Stimulated activated CD4-positive, alpha-beta T cell treated with anti-CD3 and anti-CD28 coated beads, Interleukin-2, amount 100 ng/mL, for 24 hours (primary cell): ENCODE results near the gene SOBP.

ENCODE experiments used
- DNase-seq, 2 donors: peaks; one replicate each; pipeline ENCODE4 v3.0.0-alpha.2; 2020

Gene SOBP

GRCh38 chr6:107644513-107644912 is 154.6 kb downstream of the SOBP start:
- no peak for DNase-seq

- DNase-seq = no peak
Observed at GRCh38 chr6:107645740-107646139, 155.8 kb downstream of the SOBP start.

GRCh38 chr6:107646176-107646575 is 156.3 kb downstream of the SOBP start:
- no peak for DNase-seq

- DNase-seq = no peak
Observed at GRCh38 chr6:107646776-107647438, 157.0 kb downstream of the SOBP start.

GRCh38 chr6:107647439-107647948 is 157.6 kb downstream of the SOBP start:
- no peak for DNase-seq

GRCh38 chr6:107648983-107649382 is 159.1 kb downstream of the SOBP start:
- no peak for DNase-seq

GRCh38 chr6:107652526-107653182 is 162.7 kb downstream of the SOBP start:
- no peak for DNase-seq

- DNase-seq = no peak
Observed at GRCh38 chr6:107653183-107653580, 163.3 kb downstream of the SOBP start.

GRCh38 chr6:107653861-107654394 is 164.0 kb downstream of the SOBP start:
- DNase-seq = no peak

GRCh38 chr6:107654764-107655163 is 164.8 kb downstream of the SOBP start:
- DNase-seq = no peak

- DNase-seq = no peak
Observed at GRCh38 chr6:107655245-107655644, 165.3 kb downstream of the SOBP start.

GRCh38 chr6:107655864-107656263 is 165.9 kb downstream of the SOBP start:
- no peak for DNase-seq

- DNase-seq = no peak
Observed at GRCh38 chr6:107656401-107656800, 166.5 kb downstream of the SOBP start.

GRCh38 chr6:107656883-107657282 is 167.0 kb downstream of the SOBP start:
- no peak for DNase-seq

- DNase-seq = no peak
Observed at GRCh38 chr6:107657373-107657754, 167.4 kb downstream of the SOBP start.

GRCh38 chr6:107657755-107658461 is 168.0 kb downstream of the SOBP start:
- DNase-seq = peak; percentile 45 to 53

GRCh38 chr6:107658920-107659865 is 169.3 kb downstream of the SOBP start:
- DNase-seq = no peak

- DNase-seq = no peak
Observed at GRCh38 chr6:107660839-107661238, 170.9 kb downstream of the SOBP start.

- DNase-seq = no peak
Observed at GRCh38 chr6:107661291-107661690, 171.4 kb downstream of the SOBP start.

- DNase-seq = no peak
Observed at GRCh38 chr6:107662333-107662732, 172.4 kb downstream of the SOBP start.

- no peak for DNase-seq
Observed at GRCh38 chr6:107663308-107663707, 173.4 kb downstream of the SOBP start.

GRCh38 chr6:107665382-107665781 is 175.5 kb downstream of the SOBP start:
- no peak for DNase-seq
